ENCODE measurements around the gene CSNK1A1. TPM values are rescaled to one million over a fixed set of nuclear protein-coding genes. Genes with fewer than 3 reads are reported as not detected.
"Not testable (repeated sequence)": the region's sequence is repeated elsewhere in the genome, so short reads cannot be mapped to it uniquely, and the experiment has no call there.

Gene CSNK1A1
- total RNA-seq, 1 donor from 2014 or later = 133 TPM

DNA sequence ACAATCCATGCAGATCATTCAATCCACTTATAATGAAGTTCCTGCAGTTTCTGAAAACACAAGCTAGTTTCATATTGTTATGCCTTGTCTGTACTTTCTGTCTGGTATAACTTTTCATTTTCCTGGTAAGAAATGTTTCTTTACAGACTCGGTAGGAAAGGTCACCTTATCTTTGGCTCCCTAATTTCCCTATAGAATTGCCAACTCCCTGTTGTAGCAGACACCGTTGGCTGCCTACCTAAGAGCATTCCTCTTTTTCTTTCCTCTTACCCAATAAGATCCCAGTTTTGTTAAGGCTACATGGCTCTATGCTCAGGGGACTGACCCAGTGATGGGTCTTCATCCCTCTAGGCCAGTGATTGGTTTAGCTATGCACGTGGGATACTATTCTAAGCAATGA, 23.9 kb upstream of the CSNK1A1 start:
- intact Hi-C loops (cut with micrococcal nuclease) = no loop called here
- Mint-ChIP-seq H3K4me3 (no peak overlapping the region), H3K9me3 (no peaks in the 10 kb centered on the region), H3K4me1 (no peaks in the 10 kb centered on the region), H3K27me3 (peaks cover 4% of the 10 kb centered on the region), H3K27ac (no peak overlapping the region), H3K36me3 (ENCODE audit: low read depth) (no peaks in the 10 kb centered on the region)
- ChIA-PET CTCF (interaction anchor here (0.6 kb wide), 1 partner anchor 9 kb away, joined by 3 read pairs; no protein-coding TSS in a partner anchor), POLR2A (no interaction called here)
- DNase-seq = no peak
- TF ChIP-seq, protein P1, sequence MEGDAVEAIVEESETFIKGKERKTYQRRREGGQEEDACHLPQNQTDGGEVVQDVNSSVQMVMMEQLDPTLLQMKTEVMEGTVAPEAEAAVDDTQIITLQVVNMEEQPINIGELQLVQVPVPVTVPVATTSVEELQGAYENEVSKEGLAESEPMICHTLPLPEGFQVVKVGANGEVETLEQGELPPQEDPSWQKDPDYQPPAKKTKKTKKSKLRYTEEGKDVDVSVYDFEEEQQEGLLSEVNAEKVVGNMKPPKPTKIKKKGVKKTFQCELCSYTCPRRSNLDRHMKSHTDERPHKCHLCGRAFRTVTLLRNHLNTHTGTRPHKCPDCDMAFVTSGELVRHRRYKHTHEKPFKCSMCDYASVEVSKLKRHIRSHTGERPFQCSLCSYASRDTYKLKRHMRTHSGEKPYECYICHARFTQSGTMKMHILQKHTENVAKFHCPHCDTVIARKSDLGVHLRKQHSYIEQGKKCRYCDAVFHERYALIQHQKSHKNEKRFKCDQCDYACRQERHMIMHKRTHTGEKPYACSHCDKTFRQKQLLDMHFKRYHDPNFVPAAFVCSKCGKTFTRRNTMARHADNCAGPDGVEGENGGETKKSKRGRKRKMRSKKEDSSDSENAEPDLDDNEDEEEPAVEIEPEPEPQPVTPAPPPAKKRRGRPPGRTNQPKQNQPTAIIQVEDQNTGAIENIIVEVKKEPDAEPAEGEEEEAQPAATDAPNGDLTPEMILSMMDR (IDR thresholded peaks at IDR 0.05) = no peak
- no peak for ATAC-seq (ENCODE audit: low read depth)

- DNase-seq (no peak), ATAC-seq (ENCODE audit: low read depth) (no peak)
- Mint-ChIP-seq H3K27ac (no peak overlapping the region), H3K9me3 (no peaks in the 10 kb centered on the region), H3K36me3 (ENCODE audit: low read depth) (no peaks in the 10 kb centered on the region), H3K4me3 (no peak overlapping the region), H3K27me3 (no peaks in the 10 kb centered on the region), H3K4me1 (no peaks in the 10 kb centered on the region)
- intact Hi-C loops (cut with micrococcal nuclease) = no loop called here
- TF ChIP-seq, protein P1 (IDR thresholded peaks at IDR 0.05) = no peak
- ChIA-PET CTCF (no interaction called here), POLR2A (no interaction called here)
These were observed 21.5 kb upstream of the CSNK1A1 start for GRCh38 chr5:149572576-149573231.

DNA sequence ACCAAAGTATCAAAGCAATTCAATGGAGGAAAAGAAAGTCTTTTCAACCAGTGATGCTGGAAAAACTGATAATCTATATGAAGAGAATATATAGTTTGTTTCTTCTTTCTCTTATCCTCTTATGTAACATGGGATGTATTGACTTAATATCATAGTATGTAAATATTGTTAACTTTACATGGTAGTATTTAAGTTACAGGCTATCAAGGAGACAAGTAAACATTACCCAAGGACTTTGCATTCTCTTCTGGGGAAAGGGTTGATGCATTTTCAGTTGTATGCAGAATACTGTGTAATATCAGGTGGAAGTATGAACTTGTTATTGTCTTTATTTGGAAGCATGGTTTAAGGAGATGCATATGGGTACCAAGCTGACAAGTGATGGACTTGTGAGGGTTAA, 20.9 kb upstream of the CSNK1A1 start:
- intact Hi-C loops (cut with micrococcal nuclease) = no loop called here

DNA sequence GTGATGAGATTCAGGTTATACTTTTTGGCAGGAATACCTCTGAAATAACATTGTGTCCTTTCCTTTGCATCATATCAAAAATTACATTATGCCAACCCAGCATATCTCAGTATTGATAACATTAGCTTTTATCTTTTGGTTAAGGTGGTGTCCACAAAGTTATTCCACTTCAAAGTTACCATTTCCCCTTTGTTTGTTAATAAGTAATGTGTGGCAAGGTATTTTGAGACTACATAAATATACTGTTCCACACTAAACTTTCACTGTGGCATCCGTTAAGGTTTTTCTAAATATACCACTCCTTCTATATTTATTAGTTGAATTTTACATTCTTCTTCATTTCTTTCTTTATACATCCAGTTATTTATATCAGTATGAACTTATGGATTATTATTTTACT, 16.0 kb upstream of the CSNK1A1 start:
- ATAC-seq (ENCODE audit: low read depth) (no peak), DNase-seq (no peak)
- TF ChIP-seq, protein P1 (IDR thresholded peaks at IDR 0.05) = no peak
- intact Hi-C loops (cut with micrococcal nuclease) = loop anchor here (5.0 to 10.0 kb wide), 3 partner anchors 432 to 1390 kb away; no protein-coding TSS in a partner anchor
- no peaks in the 10 kb centered on the region for H3K27me3 Mint-ChIP-seq
- H3K4me1 Mint-ChIP-seq = no peaks in the 10 kb centered on the region
- no peaks in the 10 kb centered on the region for H3K36me3 Mint-ChIP-seq (ENCODE audit: low read depth)
- no peaks in the 10 kb centered on the region for H3K9me3 Mint-ChIP-seq
- CTCF ChIA-PET = interaction anchor here (1.2 to 2.1 kb wide), 3 partner anchors 129 to 186 kb away, joined by 3 to 8 read pairs (median 4); no protein-coding TSS in a partner anchor
- no peak overlapping the region for H3K27ac Mint-ChIP-seq
- POLR2A ChIA-PET = no interaction called here
- no peak overlapping the region for H3K4me3 Mint-ChIP-seq

More for the DNA sequence above, 20.9 kb upstream of the CSNK1A1 start:
- Mint-ChIP-seq H3K4me3 (no peak overlapping the region), H3K27ac (no peak overlapping the region), H3K27me3 (no peaks in the 10 kb centered on the region), H3K36me3 (ENCODE audit: low read depth) (no peaks in the 10 kb centered on the region), H3K9me3 (no peaks in the 10 kb centered on the region), H3K4me1 (no peaks in the 10 kb centered on the region)
- TF ChIP-seq, protein P1 (IDR thresholded peaks at IDR 0.05) = no peak
- DNase-seq = no peak
- ATAC-seq (ENCODE audit: low read depth) = no peak
- ChIA-PET POLR2A (no interaction called here), CTCF (interaction anchor here (1.1 kb wide), 1 partner anchor 130 kb away, joined by 3 read pairs; no protein-coding TSS in a partner anchor)

- intact Hi-C loops (cut with micrococcal nuclease) = loop anchor here (1.0 to 10.0 kb wide), 7 partner anchors 122 to 1387 kb away; no protein-coding TSS in a partner anchor
- H3K4me1 Mint-ChIP-seq; H3K36me3 Mint-ChIP-seq (ENCODE audit: low read depth); H3K27me3 Mint-ChIP-seq; H3K27ac Mint-ChIP-seq; DNase-seq; POLR2A ChIA-PET; H3K9me3 Mint-ChIP-seq; H3K4me3 Mint-ChIP-seq: not testable (repeated sequence)
- peak; percentile 96 for ATAC-seq (ENCODE audit: low read depth)
- CTCF ChIA-PET = interaction anchor here (0.6 to 2.5 kb wide), 20 partner anchors 22 to 1075 kb away, joined by 3 to 14 read pairs (median 5); no protein-coding TSS in a partner anchor
These were observed 13.4 kb upstream of the CSNK1A1 start for GRCh38 chr5:149564542-149565140.
